GM10847 (cell line): ENCODE data around the gene CXCR5.

Experiments used
- POLR2A ChIP-seq: IDR thresholded peaks from 2 replicates; pipeline ENCODE4 v1.6.1; 2011; ENCODE audit not compliant: insufficient read length; ENCODE audit errors: extremely low read depth

The CXCR5 gene

GRCh38 chr11:118883368-118884071, at the start of gene CXCR5:
Gene CXCR5 (plus strand): TSS chr11:118883892. CDS start chr11:118883942, 50 bp downstream.
- no peak for TF ChIP-seq POLR2A

GRCh38 chr11:118834427-118835028, 49.2 kb upstream of the CXCR5 start:
- TF ChIP-seq POLR2A = no peak

GRCh38 chr11:118837868-118838267, 45.8 kb upstream of the CXCR5 start:
- no peak for TF ChIP-seq POLR2A

GRCh38 chr11:118838905-118839553, 44.7 kb upstream of the CXCR5 start:
- TF ChIP-seq POLR2A = no peak

- no peak for TF ChIP-seq POLR2A
Observed at GRCh38 chr11:118841469-118842242, 42.0 kb upstream of the CXCR5 start.

- no peak for TF ChIP-seq POLR2A
Observed at GRCh38 chr11:118842369-118842768, 41.3 kb upstream of the CXCR5 start.

- no peak for TF ChIP-seq POLR2A
Observed at GRCh38 chr11:118843565-118843964, 40.1 kb upstream of the CXCR5 start.

- no peak for TF ChIP-seq POLR2A
Observed at GRCh38 chr11:118845369-118845768, 38.3 kb upstream of the CXCR5 start.

GRCh38 chr11:118846181-118846935, 37.3 kb upstream of the CXCR5 start:
- no peak for TF ChIP-seq POLR2A

GRCh38 chr11:118849825-118850224, 33.9 kb upstream of the CXCR5 start:
- TF ChIP-seq POLR2A = no peak

- TF ChIP-seq POLR2A = no peak
Observed at GRCh38 chr11:118851970-118852369, 31.7 kb upstream of the CXCR5 start.

GRCh38 chr11:118853678-118854077, 30.0 kb upstream of the CXCR5 start:
- TF ChIP-seq POLR2A = no peak

GRCh38 chr11:118856314-118856713, 27.4 kb upstream of the CXCR5 start:
- no peak for TF ChIP-seq POLR2A

- no peak for TF ChIP-seq POLR2A
Observed at GRCh38 chr11:118857385-118857784, 26.3 kb upstream of the CXCR5 start.

- TF ChIP-seq POLR2A = no peak
Observed at GRCh38 chr11:118859973-118860372, 23.7 kb upstream of the CXCR5 start.
